Effector memory CD4-positive, alpha-beta T cell (primary cell): ENCODE results near the gene PEX13.
"Not testable (repeated sequence)": the region's sequence is repeated elsewhere in the genome, so short reads cannot be mapped to it uniquely, and the experiment has no call there.

Experiments used
- DNase-seq, 3 donors: peaks; one replicate each; pipeline ENCODE4 v3.0.0-alpha.2; 2020
- H3K27ac ChIP-seq: 2 replicates; pipeline ENCODE4 v1.7.0; 2013; ENCODE audit warnings: mild to moderate bottlenecking, low read length, moderate library complexity; ENCODE audit not compliant: insufficient read depth, poor library complexity, severe bottlenecking
- H3K27me3 ChIP-seq: replicated peaks from 2 replicates; pipeline ENCODE4 v1.7.0; 2013; ENCODE audit warnings: mild to moderate bottlenecking, low read length; ENCODE audit not compliant: insufficient read depth, control insufficient read depth, poor library complexity, severe bottlenecking
- H3K36me3 ChIP-seq: 2 replicates; pipeline ENCODE4 v1.7.0; 2013; ENCODE audit warnings: mild to moderate bottlenecking, low read length, moderate library complexity; ENCODE audit not compliant: control insufficient read depth, insufficient read depth
- H3K4me1 ChIP-seq: 2 replicates; pipeline ENCODE4 v1.7.0; 2013; ENCODE audit warnings: low read length, mild to moderate bottlenecking; ENCODE audit not compliant: control insufficient read depth, insufficient read depth, poor library complexity, severe bottlenecking
- H3K4me3 ChIP-seq: 2 replicates; pipeline ENCODE4 v1.7.0; 2013; ENCODE audit warnings: low read length, low read depth, mild to moderate bottlenecking; ENCODE audit not compliant: insufficient read depth, poor library complexity, severe bottlenecking
- H3K9me3 ChIP-seq: 2 replicates; pipeline ENCODE4 v1.7.0; 2013; ENCODE audit warnings: mild to moderate bottlenecking, low read length, moderate library complexity; ENCODE audit not compliant: control insufficient read depth

Gene PEX13

DNA sequence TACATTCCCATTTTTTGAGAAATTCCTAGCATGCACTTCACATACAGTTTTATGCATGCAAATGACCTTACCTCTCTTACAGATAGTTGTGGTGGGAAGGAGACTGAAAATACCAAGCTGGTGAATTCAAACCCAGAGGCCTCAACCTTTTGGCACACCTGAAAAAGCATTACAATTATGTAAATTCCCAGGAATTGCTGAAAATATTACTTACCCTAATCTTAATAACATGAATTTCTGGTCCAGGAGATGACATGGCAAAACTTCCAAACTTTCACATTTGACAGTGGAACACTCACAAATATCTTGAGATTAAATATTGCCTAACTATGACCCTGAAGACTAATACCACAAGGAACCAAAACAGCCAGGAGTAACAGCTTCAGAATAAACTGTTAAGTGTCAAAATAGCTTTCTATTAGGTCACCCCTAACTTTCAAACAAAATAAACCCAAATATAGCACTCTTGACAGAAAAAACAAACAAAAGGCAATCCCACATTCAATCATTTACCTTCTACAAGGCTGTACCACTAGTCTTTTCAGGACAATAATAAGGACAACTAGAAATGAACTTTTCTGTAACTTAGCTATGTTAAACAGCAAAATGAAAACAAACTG lies 10.9 kb upstream of the PEX13 start:
- H3K36me3 ChIP-seq, result no peaks in the 10 kb centered on the region
- H3K27me3 ChIP-seq, result no peaks in the 10 kb centered on the region
- no peaks in the 10 kb centered on the region for H3K4me1 ChIP-seq
- H3K9me3 ChIP-seq, result no peaks in the 10 kb centered on the region
- no peak for DNase-seq
- H3K4me3 ChIP-seq, result no peak overlapping the region
- no peak overlapping the region for H3K27ac ChIP-seq

GRCh38 chr2:61009355-61009754 lies 8.2 kb upstream of the PEX13 start:
- Histone ChIP-seq H3K9me3 (no peaks in the 10 kb centered on the region), H3K36me3 (no peaks in the 10 kb centered on the region), H3K4me3 (no peak overlapping the region), H3K4me1 (no peaks in the 10 kb centered on the region), H3K27ac (no peak overlapping the region), H3K27me3 (no peaks in the 10 kb centered on the region)
- DNase-seq, result no peak

DNA sequence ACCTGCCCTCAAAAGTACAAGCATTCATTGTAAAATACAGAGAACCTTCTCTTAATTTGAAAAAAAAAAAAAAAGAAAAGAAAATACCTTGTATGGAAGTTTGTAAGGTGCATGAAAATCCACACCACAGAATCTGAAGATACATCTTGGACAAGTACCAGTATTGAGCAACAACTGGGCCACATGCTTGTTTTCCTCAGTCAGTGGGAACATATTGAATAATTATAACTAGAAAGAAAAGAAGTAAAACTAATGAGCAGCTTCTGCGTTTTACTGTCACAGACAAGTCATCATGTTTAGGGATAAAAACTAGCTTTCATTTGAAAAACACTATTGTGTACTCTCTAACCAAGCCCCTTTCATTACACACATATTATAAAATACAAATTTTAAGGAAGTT lies 5.8 kb upstream of the PEX13 start:
- H3K9me3 ChIP-seq, result no peaks in the 10 kb centered on the region
- no peak overlapping the region for H3K4me3 ChIP-seq
- no peaks in the 10 kb centered on the region for H3K36me3 ChIP-seq
- H3K4me1 ChIP-seq, result peaks cover 4% of the 10 kb centered on the region
- no peaks in the 10 kb centered on the region for H3K27me3 ChIP-seq
- no peak overlapping the region for H3K27ac ChIP-seq
- DNase-seq, result no peak

DNA sequence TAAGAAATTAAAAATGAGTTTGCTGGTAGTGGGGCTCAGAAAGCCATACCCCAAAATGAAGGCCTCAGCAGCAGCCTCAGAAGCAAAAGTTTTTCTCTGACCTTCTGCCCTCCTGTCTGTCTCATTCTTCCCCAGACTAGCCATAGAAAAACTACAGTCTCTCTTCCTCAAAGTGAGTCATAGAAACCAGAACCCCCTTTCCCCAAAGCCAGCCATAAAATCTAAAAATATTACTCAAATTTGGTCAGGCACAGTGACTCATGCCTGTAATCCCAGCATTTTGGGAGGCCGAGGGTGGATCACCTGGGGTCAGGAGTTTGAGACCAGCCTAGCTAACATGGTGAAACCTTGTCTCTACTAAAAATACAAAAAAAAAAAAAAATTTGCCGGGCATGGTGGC lies 5.2 kb upstream of the PEX13 start:
- H3K4me1 ChIP-seq, H3K27ac ChIP-seq, H3K9me3 ChIP-seq, H3K36me3 ChIP-seq, DNase-seq, H3K4me3 ChIP-seq, H3K27me3 ChIP-seq: not testable (repeated sequence)

GRCh38 chr2:61013382-61013781 lies 4.1 kb upstream of the PEX13 start:
- DNase-seq, result no peak
- Histone ChIP-seq H3K36me3 (no peaks in the 10 kb centered on the region), H3K4me1 (peaks cover 5% of the 10 kb centered on the region), H3K27ac (no peak overlapping the region), H3K27me3 (no peaks in the 10 kb centered on the region), H3K4me3 (no peak overlapping the region), H3K9me3 (no peaks in the 10 kb centered on the region)

DNA sequence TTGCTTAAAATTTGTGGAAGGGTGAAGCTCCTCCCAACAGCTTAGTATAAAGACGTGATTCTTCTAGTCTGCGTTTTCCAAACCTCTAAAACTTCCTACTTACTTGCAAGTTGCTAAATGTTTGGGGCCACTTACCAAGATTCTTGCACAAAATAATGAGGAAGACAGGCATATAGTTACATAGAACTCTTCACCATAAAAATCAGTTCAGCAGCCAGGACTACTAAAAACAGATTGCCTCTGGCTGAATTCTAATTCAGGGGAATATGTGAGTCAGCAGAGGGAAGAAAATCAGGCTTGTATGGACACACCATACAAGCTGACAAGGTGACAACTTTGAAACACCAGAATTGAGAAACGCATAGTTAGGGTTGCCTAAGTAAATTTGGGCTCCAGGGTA lies 2.8 kb upstream of the PEX13 start:
- Histone ChIP-seq H3K9me3 (no peaks in the 10 kb centered on the region), H3K27ac (no peak overlapping the region), H3K4me1 (peaks cover 10% of the 10 kb centered on the region), H3K27me3 (no peaks in the 10 kb centered on the region), H3K4me3 (no peak overlapping the region), H3K36me3 (no peaks in the 10 kb centered on the region)
- DNase-seq, result no peak

- Histone ChIP-seq H3K27me3 (no peaks in the 10 kb centered on the region), H3K27ac (no peak overlapping the region), H3K4me3 (no peak overlapping the region), H3K9me3 (no peaks in the 10 kb centered on the region), H3K36me3 (no peaks in the 10 kb centered on the region), H3K4me1 (peaks cover 10% of the 10 kb centered on the region)
- no peak for DNase-seq
Observed at GRCh38 chr2:61015976-61016375, 1.5 kb upstream of the PEX13 start.

GRCh38 chr2:61016392-61017002 lies 1.0 kb upstream of the PEX13 start:
- Histone ChIP-seq H3K27me3 (no peaks in the 10 kb centered on the region), H3K36me3 (no peaks in the 10 kb centered on the region), H3K27ac (peak overlapping the region; percentile 77), H3K4me3 (peak overlapping the region; percentile 93), H3K9me3 (no peaks in the 10 kb centered on the region), H3K4me1 (peaks cover 10% of the 10 kb centered on the region)
- no peak for DNase-seq

DNA sequence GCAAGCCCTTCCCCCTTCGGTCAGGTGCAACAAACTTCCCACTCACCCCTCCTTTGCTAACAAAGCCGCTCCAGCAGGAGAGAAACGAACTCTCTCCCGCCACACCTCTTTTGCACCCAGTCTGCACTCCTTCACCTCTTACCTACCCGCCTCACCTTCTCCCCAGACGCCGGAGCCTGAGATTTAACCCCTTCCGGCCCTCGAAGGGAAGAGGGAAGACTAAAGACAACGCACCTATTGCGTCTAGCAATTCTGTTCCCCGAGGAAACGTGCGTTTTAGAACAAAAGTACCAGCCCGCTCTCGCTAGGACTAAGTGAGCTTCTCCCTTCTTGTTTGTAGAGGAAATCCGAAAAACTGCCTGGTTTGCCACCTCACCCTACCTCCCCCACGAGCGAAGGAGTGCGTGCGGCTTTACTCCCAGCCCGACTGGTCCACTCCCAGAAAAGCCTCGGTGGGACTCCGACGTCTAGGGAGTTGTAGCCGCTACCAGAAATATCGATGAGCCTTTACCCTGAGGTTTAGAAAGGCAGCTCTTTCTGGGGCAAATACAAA lies 441 bp upstream of the PEX13 start:
- peak overlapping the region; percentile 93 for H3K4me3 ChIP-seq
- peaks cover 10% of the 10 kb centered on the region for H3K4me1 ChIP-seq
- no peaks in the 10 kb centered on the region for H3K36me3 ChIP-seq
- H3K27ac ChIP-seq, result peak overlapping the region; percentile 77
- no peaks in the 10 kb centered on the region for H3K9me3 ChIP-seq
- H3K27me3 ChIP-seq, result no peaks in the 10 kb centered on the region
- DNase-seq, result peak; percentile 43 to 58 (median 52)

- no peak for DNase-seq
- Histone ChIP-seq H3K4me3 (peak overlapping the region; percentile 93), H3K4me1 (peaks cover 10% of the 10 kb centered on the region), H3K9me3 (no peaks in the 10 kb centered on the region), H3K36me3 (no peaks in the 10 kb centered on the region), H3K27me3 (no peaks in the 10 kb centered on the region), H3K27ac (peak overlapping the region; percentile 77)
Observed at GRCh38 chr2:61018318-61018755, 817 bp downstream of the PEX13 start.
